ENCODE data around the gene MARCO.

DNA sequence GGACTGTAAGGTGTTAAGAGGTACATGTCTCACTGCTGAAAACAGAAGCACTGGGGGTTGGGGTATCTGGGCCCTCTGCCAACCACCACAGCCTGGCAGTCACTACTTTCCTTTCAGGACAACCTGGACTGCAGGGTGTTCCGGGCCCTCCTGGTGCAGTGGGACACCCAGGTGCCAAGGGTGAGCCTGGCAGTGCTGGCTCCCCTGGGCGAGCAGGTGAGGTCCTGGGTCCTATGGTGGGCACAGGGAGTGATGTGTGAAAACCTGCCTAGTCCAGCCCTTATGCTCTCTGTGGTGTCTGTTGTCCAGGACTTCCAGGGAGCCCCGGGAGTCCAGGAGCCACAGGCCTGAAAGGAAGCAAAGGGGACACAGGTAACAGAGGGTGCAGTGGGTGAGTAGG lies 40.0 kb downstream of the MARCO start:
- TF ChIP-seq, protein P1, sequence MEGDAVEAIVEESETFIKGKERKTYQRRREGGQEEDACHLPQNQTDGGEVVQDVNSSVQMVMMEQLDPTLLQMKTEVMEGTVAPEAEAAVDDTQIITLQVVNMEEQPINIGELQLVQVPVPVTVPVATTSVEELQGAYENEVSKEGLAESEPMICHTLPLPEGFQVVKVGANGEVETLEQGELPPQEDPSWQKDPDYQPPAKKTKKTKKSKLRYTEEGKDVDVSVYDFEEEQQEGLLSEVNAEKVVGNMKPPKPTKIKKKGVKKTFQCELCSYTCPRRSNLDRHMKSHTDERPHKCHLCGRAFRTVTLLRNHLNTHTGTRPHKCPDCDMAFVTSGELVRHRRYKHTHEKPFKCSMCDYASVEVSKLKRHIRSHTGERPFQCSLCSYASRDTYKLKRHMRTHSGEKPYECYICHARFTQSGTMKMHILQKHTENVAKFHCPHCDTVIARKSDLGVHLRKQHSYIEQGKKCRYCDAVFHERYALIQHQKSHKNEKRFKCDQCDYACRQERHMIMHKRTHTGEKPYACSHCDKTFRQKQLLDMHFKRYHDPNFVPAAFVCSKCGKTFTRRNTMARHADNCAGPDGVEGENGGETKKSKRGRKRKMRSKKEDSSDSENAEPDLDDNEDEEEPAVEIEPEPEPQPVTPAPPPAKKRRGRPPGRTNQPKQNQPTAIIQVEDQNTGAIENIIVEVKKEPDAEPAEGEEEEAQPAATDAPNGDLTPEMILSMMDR (conservative IDR thresholded peaks at IDR 0.05; ENCODE audit: low read depth in 2 of 2): no peak
- TF ChIP-seq JUNB (IDR thresholded peaks at IDR 0.05; ENCODE audit: unreplicated experiment) (no peak), EZH2phosphoT487 (IDR thresholded peaks at IDR 0.05; ENCODE audit: unreplicated experiment) (no peak), POLR2AphosphoS5 (IDR thresholded peaks at IDR 0.05; ENCODE audit: low read depth) (no peak), EZH2 (IDR thresholded peaks at IDR 0.05; ENCODE audit: low read depth, unreplicated experiment) (no peak)
